Thyroid gland (tissue), 4 donors: ENCODE data around the gene TGM2. TPM values are rescaled to one million over a fixed set of nuclear protein-coding genes. Genes with fewer than 3 reads are reported as not detected.

Experiments used
- DNase-seq, 2 donors: peaks; one replicate each; pipeline ENCODE4 v3.0.0-alpha.2; 2019
- H3K27ac ChIP-seq, 3 donors: fragments of 200-600 bp; sonication (generic); 1 replicate in 2 of 3; 2 replicates in 1 of 3; pipeline ENCODE4 v1.5.1; 2016 to 2019; ENCODE audit warnings: mild to moderate bottlenecking in 1 of 3, moderate library complexity in 1 of 3
- H3K27me3 ChIP-seq: fragments of 200-600 bp; sonication (generic); one replicate; pipeline ENCODE4 v1.5.1; 2019
- H3K36me3 ChIP-seq, 2 donors: fragments of 200-600 bp; sonication (generic); one replicate each; pipeline ENCODE4 v1.5.1; 2016 to 2019
- H3K4me1 ChIP-seq, 2 donors: fragments of 200-600 bp; sonication (generic); one replicate each; pipeline ENCODE4 v1.5.1; 2017 to 2019
- H3K4me3 ChIP-seq, 3 donors: fragments of 200-600 bp; sonication (generic); replicated peaks in 1 of 3; 1 replicate in 2 of 3; 2 replicates in 1 of 3; pipeline ENCODE4 v1.5.1; 2016; ENCODE audit warnings: mild to moderate bottlenecking in 1 of 3
- H3K9me3 ChIP-seq: fragments of 200-600 bp; sonication (generic); one replicate; pipeline ENCODE4 v1.5.1; 2017
- CTCF ChIP-seq, 6 experiments: fragments of 200-600 bp in 3 of 6; fragments of 450-650 bp in 3 of 6; sonication (generic) in 3 of 6; IDR thresholded peaks; one replicate each; pipeline ENCODE4 v1.5.1; 2016 to 2019; ENCODE audit warnings: antibody characterized with exemption in 6 of 6, mild to moderate bottlenecking in 2 of 6, inconsistent platforms in 1 of 6, moderate library complexity in 1 of 6
- POLR2A ChIP-seq, 2 donors: fragments of 450-650 bp; IDR thresholded peaks; one replicate each; pipeline ENCODE4 v1.6.1; 2017; ENCODE audit warnings: antibody characterized with exemption in 2 of 2, mild to moderate bottlenecking in 2 of 2, moderate library complexity in 1 of 2
- WGBS, 2 donors: methylation state at CpG; one replicate each; pipeline ENCODE4 v1.1.5; 2017; 5-methylcytosine and 5-hydroxymethylcytosine counted together
- intact Hi-C: fragments of 100-400 bp; cut with DNase I; formaldehyde crosslinking; loops from one replicate; pipeline ENCODE4 v1.15.1; 2023
- total RNA-seq, 4 donors: library from RNA; depleted of rRNA; stranded (reverse); fragments of >200 nt; gene quantifications; one replicate each; pipeline ENCODE4 v1.2.3, GENCODE V29; 2016

The TGM2 gene
- total RNA-seq, 4 donors from 2014 or later = 16.9 to 133 (median 18.4) TPM

GRCh38 chr20:38159566-38159956 is 5.5 kb downstream of the TGM2 start:
- TF ChIP-seq CTCF (IDR thresholded peaks at IDR 0.05) (no peak), POLR2A (IDR thresholded peaks at IDR 0.05) (no peak)
- no peak for DNase-seq
- no peaks in the 10 kb centered on the region for H3K36me3 ChIP-seq
- intact Hi-C loops = no loop called here
- 94 to 95% methylated on average over 5 of the region's 5 CpGs for WGBS, 2 donors
- H3K9me3 ChIP-seq = no peaks in the 10 kb centered on the region
- H3K27ac ChIP-seq = peak overlapping the region in 1 of 3 donors; percentile 76
- H3K4me1 ChIP-seq = peaks cover 5 to 31% of the 10 kb centered on the region in 2 donors
- no peak overlapping the region for H3K4me3 ChIP-seq
- no peaks in the 10 kb centered on the region for H3K27me3 ChIP-seq

- no peak for DNase-seq
- WGBS, 2 donors = 73 to 74% methylated on average over 12 to 14 of the region's 14 CpGs
- Histone ChIP-seq H3K36me3 (no peaks in the 10 kb centered on the region), H3K27me3 (no peaks in the 10 kb centered on the region), H3K4me3 (no peak overlapping the region), H3K9me3 (no peaks in the 10 kb centered on the region), H3K27ac (peak overlapping the region in 2 of 3 donors; percentile 76 to 77), H3K4me1 (peaks cover 8 to 39% of the 10 kb centered on the region in 2 donors)
- TF ChIP-seq CTCF (IDR thresholded peaks at IDR 0.05) = no peak
- TF ChIP-seq POLR2A (IDR thresholded peaks at IDR 0.05) = no peak
- intact Hi-C loops = no loop called here
These were observed 6.2 kb downstream of the TGM2 start for GRCh38 chr20:38158701-38159351.

DNA sequence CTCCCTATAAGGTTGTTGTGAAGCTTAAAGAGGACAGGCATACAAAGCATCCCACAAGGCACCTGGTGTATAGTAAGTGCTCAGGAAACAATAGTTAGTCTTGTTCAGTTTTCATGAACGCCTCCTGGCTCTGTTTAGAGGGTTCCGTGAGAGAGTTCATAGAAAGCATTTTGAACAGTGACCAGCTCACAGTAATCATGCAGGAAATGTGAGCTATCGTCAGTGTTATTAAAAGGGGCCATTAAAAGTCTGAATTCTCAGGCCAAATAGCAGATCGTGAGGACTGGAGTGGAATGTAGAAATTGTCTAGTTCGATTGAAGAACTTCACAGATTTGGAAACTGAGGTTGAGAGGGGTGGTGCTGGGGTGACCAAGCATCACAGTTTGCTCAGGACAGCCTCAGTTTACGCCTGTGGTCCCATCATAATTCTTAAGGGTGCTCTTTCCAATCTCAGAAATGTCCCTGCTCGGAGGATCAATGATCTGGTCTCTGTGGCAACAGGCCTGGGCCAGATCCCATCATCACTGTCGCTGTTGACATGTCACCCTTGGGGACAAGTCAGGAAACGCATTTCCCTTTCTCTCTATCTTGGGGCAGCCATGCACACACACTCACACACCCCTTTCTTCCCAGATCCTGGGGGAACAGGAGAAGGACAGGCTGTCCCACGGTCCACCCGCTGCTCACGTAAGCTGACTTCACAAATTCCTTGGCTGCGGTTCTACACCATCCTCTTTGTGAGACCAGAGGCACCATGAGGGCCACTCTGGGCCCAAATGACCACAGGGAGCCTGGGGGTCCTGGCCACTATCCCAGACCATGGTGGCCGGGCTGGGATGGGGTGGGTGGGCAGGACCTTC is 7.2 kb downstream of the TGM2 start:
- H3K9me3 ChIP-seq = no peaks in the 10 kb centered on the region
- no peak for DNase-seq
- peaks cover 8 to 48% of the 10 kb centered on the region in 2 donors for H3K4me1 ChIP-seq
- peak overlapping the region; percentile 52 to 77 (median 76) for H3K27ac ChIP-seq
- no peak overlapping the region for H3K4me3 ChIP-seq
- intact Hi-C loops = no loop called here
- no peak for TF ChIP-seq POLR2A (IDR thresholded peaks at IDR 0.05)
- no peak for TF ChIP-seq CTCF (IDR thresholded peaks at IDR 0.05)
- no peaks in the 10 kb centered on the region for H3K36me3 ChIP-seq
- no peaks in the 10 kb centered on the region for H3K27me3 ChIP-seq
- WGBS, 2 donors = 81% methylated on average over 13 to 14 of the region's 14 CpGs

- Histone ChIP-seq H3K27ac (peak overlapping the region; percentile 52 to 77 (median 76)), H3K36me3 (no peaks in the 10 kb centered on the region), H3K4me3 (no peak overlapping the region), H3K9me3 (no peaks in the 10 kb centered on the region), H3K27me3 (no peaks in the 10 kb centered on the region), H3K4me1 (peaks cover 13 to 56% of the 10 kb centered on the region in 2 donors)
- intact Hi-C loops = no loop called here
- no peak for TF ChIP-seq CTCF (IDR thresholded peaks at IDR 0.05)
- 47 to 51% methylated on average over 10 to 11 of the region's 11 CpGs for WGBS, 2 donors
- DNase-seq = peak; percentile 52 to 61
These were observed 8.0 kb downstream of the TGM2 start for GRCh38 chr20:38156888-38157634.
